Right ventricle myocardium superior (tissue), 1 donor: ENCODE data around the gene XRCC5. TPM values are rescaled to one million over a fixed set of nuclear protein-coding genes. Genes with fewer than 3 reads are reported as not detected.

Experiments
- ATAC-seq: fragments of 200-7000 bp; cut with Tn5 transposase; one replicate; pipeline ENCODE4 v1.9.1; 2020; ENCODE audit warnings: mild to moderate bottlenecking; ENCODE audit not compliant: poor library complexity
- DNase-seq: peaks from one replicate; pipeline ENCODE4 v3.0.0-alpha.2; 2020
- intact Hi-C: fragments of 100-400 bp; cut with DNase I; formaldehyde crosslinking; loops from one replicate; pipeline ENCODE4 v1.11.2; 2022
- total RNA-seq: library from RNA; stranded (reverse); fragmentation: NEBNext Ultra II Directional; extraction: Animal tissue kit (Norgen Biotek cat#: 25700); gene quantifications from one replicate; pipeline ENCODE4 v1.2.1, GENCODE V29; 2021
- donor health status: DM: no; HTN: yes; CAD: no; lungs with severe emphysema.

The XRCC5 gene
- total RNA-seq, 1 donor from 2014 or later = 125 TPM

- intact Hi-C loops = no loop called here
- no peak for ATAC-seq
- DNase-seq = no peak
Measured at GRCh38 chr2:216210701-216211540, 101.8 kb downstream of the XRCC5 start.

- intact Hi-C loops = no loop called here
- no peak for DNase-seq
- ATAC-seq = no peak
Measured at GRCh38 chr2:216211614-216212145, 102.5 kb downstream of the XRCC5 start.

- no peak for ATAC-seq
- intact Hi-C loops = no loop called here
- no peak for DNase-seq
Measured at GRCh38 chr2:216214768-216215167, 105.6 kb downstream of the XRCC5 start.

- DNase-seq (no peak), ATAC-seq (no peak)
Measured at GRCh38 chr2:216215658-216216390, 106.7 kb downstream of the XRCC5 start.

GRCh38 chr2:216216951-216217903 is 108.1 kb downstream of the XRCC5 start:
- DNase-seq (no peak), ATAC-seq (no peak)
- intact Hi-C loops = no loop called here

More at GRCh38 chr2:216215658-216216390, 106.7 kb downstream of the XRCC5 start:
- intact Hi-C loops = no loop called here

GRCh38 chr2:216217904-216218260 is 108.7 kb downstream of the XRCC5 start:
- intact Hi-C loops = no loop called here
- no peak for DNase-seq
- no peak for ATAC-seq

- no peak for ATAC-seq
- intact Hi-C loops = no loop called here
- DNase-seq = no peak
Measured at GRCh38 chr2:216219861-216220260, 110.7 kb downstream of the XRCC5 start.

- no peak for DNase-seq
- intact Hi-C loops = no loop called here
- no peak for ATAC-seq
Measured at GRCh38 chr2:216220976-216221375, 111.8 kb downstream of the XRCC5 start.

GRCh38 chr2:216221811-216222210 is 112.7 kb downstream of the XRCC5 start:
- DNase-seq = no peak
- ATAC-seq = no peak
- intact Hi-C loops = no loop called here

GRCh38 chr2:216222650-216223352 is 113.7 kb downstream of the XRCC5 start:
- DNase-seq (no peak), ATAC-seq (no peak)
- intact Hi-C loops = no loop called here

GRCh38 chr2:216224388-216224787 is 115.2 kb downstream of the XRCC5 start:
- no peak for ATAC-seq
- intact Hi-C loops = no loop called here

GRCh38 chr2:216229277-216229914 is 120.2 kb downstream of the XRCC5 start:
- no peak for DNase-seq
- no peak for ATAC-seq
- intact Hi-C loops = no loop called here

More at GRCh38 chr2:216224388-216224787, 115.2 kb downstream of the XRCC5 start:
- DNase-seq = no peak

- ATAC-seq (no peak), DNase-seq (no peak)
- intact Hi-C loops = no loop called here
Measured at GRCh38 chr2:216231867-216232266, 122.7 kb downstream of the XRCC5 start.

GRCh38 chr2:216232721-216233120 is 123.6 kb downstream of the XRCC5 start:
- ATAC-seq = no peak
- intact Hi-C loops = no loop called here

GRCh38 chr2:216233281-216233995 is 124.3 kb downstream of the XRCC5 start:
- ATAC-seq (no peak), DNase-seq (no peak)
- intact Hi-C loops = no loop called here

More at GRCh38 chr2:216232721-216233120, 123.6 kb downstream of the XRCC5 start:
- DNase-seq = no peak

GRCh38 chr2:216234106-216234505 is 125.0 kb downstream of the XRCC5 start:
- intact Hi-C loops = no loop called here
- no peak for DNase-seq
- no peak for ATAC-seq

GRCh38 chr2:216235462-216235861 is 126.3 kb downstream of the XRCC5 start:
- intact Hi-C loops = no loop called here
- DNase-seq (no peak), ATAC-seq (no peak)
